ENCODE measurements around the gene WNT3A. TPM values are rescaled to one million over a fixed set of nuclear protein-coding genes. Genes with fewer than 3 reads are reported as not detected.

The WNT3A gene
- total and polyA plus RNA-seq, 2 donors (not counting 3 experiments of a cell fraction or from before 2014, with no cell fraction given), result not detected

DNA sequence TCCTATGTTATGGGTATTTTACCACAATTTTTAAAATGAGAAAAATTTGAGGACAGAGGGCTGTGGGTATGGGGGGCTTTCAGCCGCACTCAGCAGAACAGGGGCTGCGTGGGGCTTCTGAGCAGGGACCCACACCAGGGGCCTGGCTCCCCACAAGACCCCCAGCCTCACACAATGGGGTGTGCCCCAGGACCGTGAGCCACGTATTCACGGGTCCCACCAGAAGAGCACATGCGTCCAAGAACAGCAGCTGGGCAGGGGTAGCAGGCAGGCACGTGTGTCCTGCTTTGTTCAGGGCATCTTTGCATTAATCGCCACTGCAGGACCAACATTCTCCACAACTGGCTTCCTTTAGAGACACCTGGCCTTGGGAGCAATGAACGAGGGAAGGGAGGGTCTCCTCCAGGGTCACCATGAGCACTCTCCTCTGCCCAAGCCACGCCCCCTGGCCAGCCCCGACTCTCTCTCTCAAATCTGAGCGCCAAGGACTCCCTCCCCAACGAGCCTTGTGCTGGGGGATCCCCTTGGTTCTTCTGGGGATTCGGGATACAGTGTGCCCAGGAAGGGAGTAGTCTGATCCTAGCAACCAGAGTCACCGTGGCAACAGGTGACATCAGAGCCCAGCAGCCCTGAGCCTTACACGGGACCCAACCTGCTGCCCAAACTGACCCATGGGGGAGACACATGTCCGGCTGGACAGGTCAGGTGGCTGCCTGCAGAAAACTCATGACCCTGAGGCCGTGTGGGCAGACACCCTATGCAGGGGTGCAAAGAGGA lies 68.3 kb downstream of the WNT3A start:
- Histone ChIP-seq H3K4me1 (ENCODE audit: control insufficient read depth, extremely low read depth, insufficient read depth, low read length) (no peaks in the 10 kb centered on the region), H3K27me3 (ENCODE audit: control insufficient read depth in 2 of 2, insufficient read depth in 2 of 2, low read length in 2 of 2) (peaks cover 0 to 2% of the 10 kb centered on the region in 2 experiments), H3K79me2 (ENCODE audit: control insufficient read depth, insufficient read depth, low read length) (no peaks in the 10 kb centered on the region), H3K27ac (ENCODE audit: insufficient read depth, low read depth, low read length) (no peak overlapping the region), H3K4me2 (ENCODE audit: insufficient read depth, low read length) (no peak overlapping the region), H2AFZ (ENCODE audit: low read depth, low read length) (no peak overlapping the region), H3K9me1 (replicated peaks; ENCODE audit: control insufficient read depth, extremely low read depth, insufficient read depth, low read length) (no peaks in the 10 kb centered on the region), H3K36me3 (ENCODE audit: control insufficient read depth in 2 of 2, extremely low read depth in 1 of 2, insufficient read depth in 2 of 2, low read length in 2 of 2) (no peaks in the 10 kb centered on the region), H3K4me3 (replicated peaks in 1 of 3; ENCODE audit: insufficient read depth in 1 of 3, low read depth in 1 of 3, low read length in 3 of 3) (no peak overlapping the region), H3K9me3 (replicated peaks; ENCODE audit: control insufficient read depth, insufficient read depth, low read length) (no peaks in the 10 kb centered on the region), H4K20me1 (replicated peaks; ENCODE audit: control insufficient read depth, extremely low read depth, insufficient read depth, low read length) (no peaks in the 10 kb centered on the region), H3K9ac (replicated peaks; ENCODE audit: extremely low read depth, insufficient read depth, low read length) (no peak overlapping the region)
- ChIA-PET POLR2A (no interaction called here), CTCF (interaction anchor here (1.2 to 1.7 kb wide), 3 partner anchors 71 to 311 kb away, joined by 3 to 24 read pairs (median 13); no protein-coding TSS in a partner anchor)
- intact Hi-C loops (cut with micrococcal nuclease), result loop anchor here (5.0 kb wide), 2 partner anchors 78 to 313 kb away; no protein-coding TSS in a partner anchor
- no TSS peak for BruUV-seq (replicated peaks)
- dilution Hi-C loops (cut with MboI; ENCODE audit: extremely low pct_ligation_motif_present, low sequenced_read_pairs), result no loop called here
- DNase-seq (ENCODE audit: low read depth, low spot score) (no peak), FAIRE-seq (no peak)
- TF ChIP-seq POLR2AphosphoS5 (IDR thresholded peaks at IDR 0.05; ENCODE audit: insufficient read depth, low read depth, low read length) (no peak), JUN (IDR thresholded peaks at IDR 0.05; ENCODE audit: borderline replicate concordance, insufficient read depth, insufficient read length, low read depth) (no peak)

DNA sequence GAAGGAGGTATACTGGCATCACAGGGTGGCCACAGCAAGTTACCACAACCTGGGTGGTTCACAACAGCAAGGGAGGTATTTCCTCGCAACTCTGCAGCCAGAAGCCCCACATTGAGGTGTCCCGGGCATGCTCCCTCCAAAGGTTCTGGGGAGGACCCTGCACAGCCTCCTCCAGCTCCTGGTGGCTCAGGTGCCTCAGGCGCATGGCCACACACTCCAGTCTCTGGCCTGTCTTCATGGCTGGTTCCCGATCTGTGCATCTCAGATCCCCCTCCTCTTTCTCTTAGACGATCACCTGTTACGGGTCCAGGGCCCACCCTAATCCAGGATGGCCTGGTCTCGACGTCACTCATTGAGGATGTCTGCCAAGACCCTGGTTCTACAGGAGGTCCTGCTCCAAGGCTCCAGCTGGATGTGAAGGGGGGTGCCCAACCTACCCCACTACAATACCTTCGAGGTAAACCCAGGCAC lies 69.0 kb downstream of the WNT3A start:
- Histone ChIP-seq H2AFZ (ENCODE audit: low read depth, low read length) (no peak overlapping the region), H4K20me1 (replicated peaks; ENCODE audit: control insufficient read depth, extremely low read depth, insufficient read depth, low read length) (no peaks in the 10 kb centered on the region), H3K36me3 (ENCODE audit: control insufficient read depth in 2 of 2, extremely low read depth in 1 of 2, insufficient read depth in 2 of 2, low read length in 2 of 2) (no peaks in the 10 kb centered on the region), H3K4me2 (ENCODE audit: insufficient read depth, low read length) (no peak overlapping the region), H3K79me2 (ENCODE audit: control insufficient read depth, insufficient read depth, low read length) (no peaks in the 10 kb centered on the region), H3K9ac (replicated peaks; ENCODE audit: extremely low read depth, insufficient read depth, low read length) (no peak overlapping the region), H3K4me1 (ENCODE audit: control insufficient read depth, extremely low read depth, insufficient read depth, low read length) (no peaks in the 10 kb centered on the region), H3K27ac (ENCODE audit: insufficient read depth, low read depth, low read length) (no peak overlapping the region), H3K9me3 (replicated peaks; ENCODE audit: control insufficient read depth, insufficient read depth, low read length) (no peaks in the 10 kb centered on the region), H3K9me1 (replicated peaks; ENCODE audit: control insufficient read depth, extremely low read depth, insufficient read depth, low read length) (no peaks in the 10 kb centered on the region), H3K27me3 (ENCODE audit: control insufficient read depth in 2 of 2, insufficient read depth in 2 of 2, low read length in 2 of 2) (peaks cover 0 to 2% of the 10 kb centered on the region in 2 experiments), H3K4me3 (replicated peaks in 1 of 3; ENCODE audit: insufficient read depth in 1 of 3, low read depth in 1 of 3, low read length in 3 of 3) (no peak overlapping the region)
- dilution Hi-C loops (cut with MboI; ENCODE audit: extremely low pct_ligation_motif_present, low sequenced_read_pairs), result no loop called here
- FAIRE-seq, result no peak
- no peak for TF ChIP-seq JUN (IDR thresholded peaks at IDR 0.05; ENCODE audit: borderline replicate concordance, insufficient read depth, insufficient read length, low read depth)
- TF ChIP-seq, protein P1, sequence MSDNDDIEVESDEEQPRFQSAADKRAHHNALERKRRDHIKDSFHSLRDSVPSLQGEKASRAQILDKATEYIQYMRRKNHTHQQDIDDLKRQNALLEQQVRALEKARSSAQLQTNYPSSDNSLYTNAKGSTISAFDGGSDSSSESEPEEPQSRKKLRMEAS (IDR thresholded peaks at IDR 0.05; ENCODE audit: insufficient read depth, insufficient read length), result no peak
- TF ChIP-seq GATA2 (IDR thresholded peaks at IDR 0.05; ENCODE audit: insufficient read depth, insufficient read length, low read depth, low read length), result no peak
- no peak for TF ChIP-seq POLR2A (IDR thresholded peaks at IDR 0.05; ENCODE audit: low read depth, low read length)
- TF ChIP-seq POLR2AphosphoS5 (IDR thresholded peaks at IDR 0.05; ENCODE audit: insufficient read depth, low read depth, low read length), result no peak
- TF ChIP-seq, protein P2, sequence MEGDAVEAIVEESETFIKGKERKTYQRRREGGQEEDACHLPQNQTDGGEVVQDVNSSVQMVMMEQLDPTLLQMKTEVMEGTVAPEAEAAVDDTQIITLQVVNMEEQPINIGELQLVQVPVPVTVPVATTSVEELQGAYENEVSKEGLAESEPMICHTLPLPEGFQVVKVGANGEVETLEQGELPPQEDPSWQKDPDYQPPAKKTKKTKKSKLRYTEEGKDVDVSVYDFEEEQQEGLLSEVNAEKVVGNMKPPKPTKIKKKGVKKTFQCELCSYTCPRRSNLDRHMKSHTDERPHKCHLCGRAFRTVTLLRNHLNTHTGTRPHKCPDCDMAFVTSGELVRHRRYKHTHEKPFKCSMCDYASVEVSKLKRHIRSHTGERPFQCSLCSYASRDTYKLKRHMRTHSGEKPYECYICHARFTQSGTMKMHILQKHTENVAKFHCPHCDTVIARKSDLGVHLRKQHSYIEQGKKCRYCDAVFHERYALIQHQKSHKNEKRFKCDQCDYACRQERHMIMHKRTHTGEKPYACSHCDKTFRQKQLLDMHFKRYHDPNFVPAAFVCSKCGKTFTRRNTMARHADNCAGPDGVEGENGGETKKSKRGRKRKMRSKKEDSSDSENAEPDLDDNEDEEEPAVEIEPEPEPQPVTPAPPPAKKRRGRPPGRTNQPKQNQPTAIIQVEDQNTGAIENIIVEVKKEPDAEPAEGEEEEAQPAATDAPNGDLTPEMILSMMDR (IDR thresholded peaks at IDR 0.05; ENCODE audit: extremely low read depth in 1 of 2, insufficient read depth in 1 of 2, low read depth in 1 of 2, low read length in 2 of 2), result no peak
- no peak for TF ChIP-seq FOS (IDR thresholded peaks at IDR 0.05; ENCODE audit: borderline replicate concordance, insufficient read depth, low read length)
- no peak for TF ChIP-seq EZH2 (IDR thresholded peaks at IDR 0.05; ENCODE audit: borderline replicate concordance, low read depth, low read length, severe bottlenecking)
- TF ChIP-seq MYC (IDR thresholded peaks at IDR 0.05; ENCODE audit: low read depth, low read length), result no peak
- BruUV-seq (replicated peaks), result no TSS peak
- DNase-seq (ENCODE audit: low read depth, low spot score), result no peak
- intact Hi-C loops (cut with micrococcal nuclease), result no loop called here
- ChIA-PET POLR2A (no interaction called here), CTCF (no interaction called here)

Data from endothelial cell of umbilical vein (primary cell).